ENCODE measurements around the gene ELAVL1. TPM values are rescaled to one million over a fixed set of nuclear protein-coding genes. Genes with fewer than 3 reads are reported as not detected.
A peak's percentile ranks its signal among the peaks of the same experiment; 100 is the strongest.

ELAVL1 gene
- total RNA-seq, 1 donor from 2014 or later = 16.2 TPM

GRCh38 chr19:7983995-7984837 is 21.2 kb downstream of the ELAVL1 start:
- no peak for DNase-seq

GRCh38 chr19:7983286-7983950 is 22.0 kb downstream of the ELAVL1 start:
- no peak for DNase-seq

GRCh38 chr19:7982651-7983099 is 22.8 kb downstream of the ELAVL1 start:
- no peak for DNase-seq

GRCh38 chr19:7982103-7982502 is 23.3 kb downstream of the ELAVL1 start:
- no peak for DNase-seq

GRCh38 chr19:7981661-7982060 is 23.8 kb downstream of the ELAVL1 start:
- no peak for DNase-seq

GRCh38 chr19:7981199-7981598 is 24.2 kb downstream of the ELAVL1 start:
- no peak for DNase-seq

- DNase-seq = no peak
Measured at GRCh38 chr19:7980635-7981121, 24.8 kb downstream of the ELAVL1 start.

GRCh38 chr19:7980168-7980567 is 25.3 kb downstream of the ELAVL1 start:
- DNase-seq = no peak

- no peak for DNase-seq
Measured at GRCh38 chr19:7979559-7979958, 25.9 kb downstream of the ELAVL1 start.

GRCh38 chr19:7979011-7979410 is 26.4 kb downstream of the ELAVL1 start:
- no peak for DNase-seq

- no peak for DNase-seq
Measured at GRCh38 chr19:7978179-7978825, 27.1 kb downstream of the ELAVL1 start.

- no peak for DNase-seq
Measured at GRCh38 chr19:7977723-7978040, 27.8 kb downstream of the ELAVL1 start.

GRCh38 chr19:7977021-7977722 is 28.3 kb downstream of the ELAVL1 start:
- DNase-seq = no peak

- no peak for DNase-seq
Measured at GRCh38 chr19:7976461-7976860, 29.0 kb downstream of the ELAVL1 start.

GRCh38 chr19:7975037-7975436 is 30.4 kb downstream of the ELAVL1 start:
- peak; percentile 28 for DNase-seq

- DNase-seq = peak; percentile 72
Measured at GRCh38 chr19:7973883-7974282, 31.6 kb downstream of the ELAVL1 start.

GRCh38 chr19:7971553-7972520 is 33.6 kb downstream of the ELAVL1 start:
- DNase-seq = no peak

GRCh38 chr19:7970716-7971448 is 34.6 kb downstream of the ELAVL1 start:
- DNase-seq = peak; percentile 23

- DNase-seq = no peak
Measured at GRCh38 chr19:7969555-7969939, 35.9 kb downstream of the ELAVL1 start.

GRCh38 chr19:7968796-7969554 is 36.5 kb downstream of the ELAVL1 start:
- no peak for DNase-seq
